Neuronal stem cell (in vitro differentiated cells): Measurements from ENCODE around the gene FHIP1B.

Source experiments
- DNase-seq: peaks from one replicate; pipeline ENCODE4 v3.0.0-alpha.2; 2013; ENCODE audit warnings: low spot score
- H2AFZ ChIP-seq: one replicate; pipeline ENCODE4 v1.6.1; 2013; ENCODE audit warnings: mild to moderate bottlenecking, low read length, inconsistent platforms
- H2AK5ac ChIP-seq: 2 replicates; pipeline ENCODE4 v1.6.1; 2013; ENCODE audit warnings: low read depth, mild to moderate bottlenecking, inconsistent platforms, low read length, moderate library complexity, mixed read lengths
- H2BK120ac ChIP-seq: 2 replicates; pipeline ENCODE4 v1.6.1; 2013; ENCODE audit warnings: low read depth, mild to moderate bottlenecking, inconsistent platforms, low read length, moderate library complexity, mixed read lengths
- H2BK12ac ChIP-seq: one replicate; pipeline ENCODE4 v1.6.1; 2013; ENCODE audit warnings: low read length, inconsistent platforms
- H2BK15ac ChIP-seq: 2 replicates; pipeline ENCODE4 v1.6.1; 2013; ENCODE audit warnings: mild to moderate bottlenecking, low read length, inconsistent platforms, mixed read lengths
- H2BK5ac ChIP-seq: one replicate; pipeline ENCODE4 v1.6.1; 2013; ENCODE audit warnings: inconsistent platforms, mild to moderate bottlenecking, low read length, moderate library complexity
- H3K14ac ChIP-seq: one replicate; pipeline ENCODE4 v1.6.1; 2013; ENCODE audit warnings: low read length, inconsistent platforms
- H3K18ac ChIP-seq: 2 replicates; pipeline ENCODE4 v1.6.1; 2013; ENCODE audit warnings: low read length, inconsistent platforms
- H3K23ac ChIP-seq: 2 replicates; pipeline ENCODE4 v1.6.1; 2013; ENCODE audit warnings: low read depth, mild to moderate bottlenecking, mixed read lengths, low read length, inconsistent platforms; ENCODE audit not compliant: poor library complexity
- H3K27ac ChIP-seq: replicated peaks from 3 replicates; pipeline ENCODE4 v1.5.1; 2013; ENCODE audit warnings: low read length, inconsistent platforms
- H3K27me3 ChIP-seq, 3 experiments: 2 replicates each; pipeline ENCODE4 v1.6.1; 2013; ENCODE audit warnings: low read length in 3 of 3, mild to moderate bottlenecking in 2 of 3, inconsistent platforms in 1 of 3, low read depth in 1 of 3, mixed read lengths in 1 of 3, moderate library complexity in 1 of 3; ENCODE audit not compliant: control insufficient read depth in 3 of 3, insufficient read depth in 3 of 3
- H3K36me3 ChIP-seq, 2 donors: replicated peaks in 1 of 2; 2 replicates each; pipeline ENCODE4 v1.6.1; 2013; ENCODE audit warnings: low read length in 2 of 2; ENCODE audit not compliant: control insufficient read depth in 2 of 2, insufficient read depth in 2 of 2
- H3K4ac ChIP-seq: 2 replicates; pipeline ENCODE4 v1.6.1; 2013; ENCODE audit warnings: inconsistent platforms, mild to moderate bottlenecking, low read length, moderate library complexity
- H3K4me1 ChIP-seq, 2 donors: 1 replicate in 1 of 2; 2 replicates in 1 of 2; pipeline ENCODE4 v1.6.1; 2013; ENCODE audit warnings: low read length in 2 of 2, low read depth in 1 of 2; ENCODE audit not compliant: control insufficient read depth in 2 of 2, insufficient read depth in 1 of 2
- H3K4me2 ChIP-seq: one replicate; pipeline ENCODE4 v1.6.1; 2013; ENCODE audit warnings: mild to moderate bottlenecking, low read length, inconsistent platforms; ENCODE audit not compliant: insufficient read depth, poor library complexity, severe bottlenecking
- H3K4me3 ChIP-seq, 2 donors: 2 replicates each; pipeline ENCODE4 v1.5.1; 2013; ENCODE audit warnings: low read length in 2 of 2, mild to moderate bottlenecking in 2 of 2, inconsistent platforms in 1 of 2, moderate library complexity in 1 of 2
- H3K79me1 ChIP-seq: one replicate; pipeline ENCODE4 v1.6.1; 2013; ENCODE audit warnings: low read depth, mild to moderate bottlenecking, inconsistent platforms, low read length, moderate library complexity
- H3K9ac ChIP-seq: one replicate; pipeline ENCODE4 v1.6.1; 2013; ENCODE audit warnings: mild to moderate bottlenecking, low read depth, low read length, inconsistent platforms; ENCODE audit not compliant: poor library complexity
- H3K9me3 ChIP-seq, 2 donors: replicated peaks in 1 of 2; 2 replicates each; pipeline versions ENCODE3 to v1.6.1; 2013; ENCODE audit warnings: low read length in 2 of 2, mild to moderate bottlenecking in 2 of 2, inconsistent platforms in 1 of 2, low read depth in 1 of 2, mixed read lengths in 1 of 2, moderate library complexity in 1 of 2; ENCODE audit not compliant: control insufficient read depth in 2 of 2, insufficient read depth in 1 of 2
- H4K8ac ChIP-seq: one replicate; pipeline ENCODE4 v1.6.1; 2013; ENCODE audit warnings: low read depth, mild to moderate bottlenecking, inconsistent platforms, low read length, moderate library complexity
- H4K91ac ChIP-seq: one replicate; pipeline ENCODE4 v1.6.1; 2013; ENCODE audit warnings: low read length, low read depth, mild to moderate bottlenecking, inconsistent platforms; ENCODE audit not compliant: poor library complexity
- WGBS, 2 donors: extraction: QIAGEN DNeasy Blood & Tissue Kit; methylation state at CpG; one replicate each; pipeline ENCODE4 v1.1.7; 2013; ENCODE audit warnings: missing lambda C conversion rate in 2 of 2, mixed read lengths in 1 of 2; ENCODE audit not compliant: insufficient read length in 2 of 2, insufficient replicate concordance in 1 of 2; ENCODE audit errors: extremely low coverage in 2 of 2; 5-methylcytosine and 5-hydroxymethylcytosine counted together

Gene FHIP1B

GRCh38 chr11:6223854-6224253 lies 10.6 kb downstream of the FHIP1B start:
- Histone ChIP-seq H3K79me1 (peaks cover 6% of the 10 kb centered on the region), H3K27me3 (no peaks in the 10 kb centered on the region), H3K4me1 (no peaks in the 10 kb centered on the region), H3K4ac (no peak overlapping the region), H3K27ac (no peak overlapping the region), H3K4me2 (no peak overlapping the region), H2BK120ac (no peak overlapping the region), H2AFZ (no peak overlapping the region), H2BK5ac (no peak overlapping the region), H3K23ac (no peak overlapping the region), H3K36me3 (peaks cover 22 to 59% of the 10 kb centered on the region in 2 donors), H4K8ac (no peak overlapping the region), H3K14ac (no peak overlapping the region), H3K4me3 (no peak overlapping the region), H2BK15ac (no peak overlapping the region), H3K9ac (peak overlapping the region; percentile 47), H2AK5ac (no peak overlapping the region), H3K18ac (no peak overlapping the region), H3K9me3 (no peaks in the 10 kb centered on the region), H2BK12ac (no peak overlapping the region), H4K91ac (no peak overlapping the region)
- no peak for DNase-seq
- whole genome bisulfite sequencing, 2 donors, result no CpG with 5 or more reads among the region's 17 CpGs

DNA sequence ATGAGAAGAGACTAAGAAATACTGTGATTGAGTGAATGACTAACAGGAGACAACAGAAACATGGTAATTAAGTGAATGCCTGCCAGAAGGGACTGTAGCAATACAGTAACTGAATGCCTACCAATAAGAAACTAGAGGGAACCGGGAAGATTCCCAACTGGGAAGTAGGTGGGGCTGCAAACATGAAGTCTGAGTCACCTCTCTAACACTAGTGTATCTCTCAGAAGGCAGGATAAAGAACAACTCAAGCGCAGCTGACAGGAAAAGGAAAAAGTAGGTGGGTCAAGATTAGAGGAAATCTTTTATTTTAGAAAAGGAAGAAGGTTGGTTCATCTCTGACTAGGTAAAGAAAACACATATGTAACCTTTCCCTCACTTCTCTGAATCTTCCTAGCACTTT lies 15.1 kb downstream of the FHIP1B start:
- peaks cover 36 to 96% of the 10 kb centered on the region in 2 donors for H3K36me3 ChIP-seq
- H3K18ac ChIP-seq, result no peak overlapping the region

GRCh38 chr11:6217722-6218121 lies 16.7 kb downstream of the FHIP1B start:
- H2BK5ac ChIP-seq, result no peak overlapping the region
- H3K9me3 ChIP-seq, result no peaks in the 10 kb centered on the region
- H3K18ac ChIP-seq, result no peak overlapping the region
- no peak overlapping the region for H3K4ac ChIP-seq
- H3K14ac ChIP-seq, result no peak overlapping the region
- H2AFZ ChIP-seq, result no peak overlapping the region
- peaks cover 0 to 1% of the 10 kb centered on the region in 2 donors for H3K4me1 ChIP-seq
- no peak for DNase-seq
- no CpG with 5 or more reads among the region's 19 CpGs for WGBS, 2 donors
- no peak overlapping the region for H3K4me3 ChIP-seq
- H3K36me3 ChIP-seq, result peaks cover 31 to 96% of the 10 kb centered on the region in 2 donors
- H3K27me3 ChIP-seq, result no peaks in the 10 kb centered on the region
- no peak overlapping the region for H2AK5ac ChIP-seq
- no peak overlapping the region for H2BK120ac ChIP-seq
- H3K79me1 ChIP-seq, result peaks cover 2% of the 10 kb centered on the region
- no peak overlapping the region for H4K8ac ChIP-seq
- H3K4me2 ChIP-seq, result no peak overlapping the region
- no peak overlapping the region for H4K91ac ChIP-seq
- H2BK12ac ChIP-seq, result no peak overlapping the region
- no peak overlapping the region for H3K9ac ChIP-seq
- no peak overlapping the region for H2BK15ac ChIP-seq
- no peak overlapping the region for H3K23ac ChIP-seq
- no peak overlapping the region for H3K27ac ChIP-seq

More for the DNA sequence above, 15.1 kb downstream of the FHIP1B start:
- Histone ChIP-seq H3K23ac (no peak overlapping the region), H2AK5ac (no peak overlapping the region), H2AFZ (no peak overlapping the region), H3K4me1 (peaks cover 0 to 1% of the 10 kb centered on the region in 2 donors), H3K4me2 (no peak overlapping the region), H4K8ac (no peak overlapping the region), H2BK5ac (no peak overlapping the region), H3K9ac (no peak overlapping the region), H2BK12ac (no peak overlapping the region), H3K9me3 (no peaks in the 10 kb centered on the region), H3K14ac (no peak overlapping the region), H2BK15ac (no peak overlapping the region), H2BK120ac (no peak overlapping the region), H3K79me1 (peaks cover 6% of the 10 kb centered on the region), H4K91ac (no peak overlapping the region), H3K27me3 (no peaks in the 10 kb centered on the region), H3K4ac (no peak overlapping the region), H3K27ac (no peak overlapping the region), H3K4me3 (no peak overlapping the region)
- WGBS, 2 donors, result no CpG with 5 or more reads among the region's 2 CpGs
- DNase-seq, result no peak

DNA sequence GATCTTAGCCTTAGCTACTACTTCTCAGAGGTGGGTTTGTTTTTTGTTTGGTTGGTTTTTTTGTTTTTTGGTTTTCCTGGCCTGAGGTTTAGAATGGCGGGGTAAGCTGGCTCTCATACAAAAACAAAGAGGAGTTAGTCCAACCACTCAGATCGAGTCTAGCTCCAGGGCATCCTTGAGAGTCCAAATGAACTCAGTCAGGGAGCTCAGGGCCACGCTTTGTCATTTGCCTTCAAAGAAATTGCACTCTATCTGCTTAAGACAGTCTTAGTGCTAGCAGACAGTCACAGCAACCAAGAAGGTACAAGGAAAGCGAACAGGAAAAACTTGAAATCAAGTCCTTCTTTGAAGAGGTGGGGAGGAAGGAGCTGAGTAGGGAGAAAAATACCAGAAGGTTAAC lies 17.9 kb downstream of the FHIP1B start:
- H3K9ac ChIP-seq, result no peak overlapping the region
- H4K8ac ChIP-seq, result no peak overlapping the region
- no peak overlapping the region for H2BK12ac ChIP-seq
- no peak overlapping the region for H3K23ac ChIP-seq
- H3K4me3 ChIP-seq, result no peak overlapping the region
- H2BK120ac ChIP-seq, result no peak overlapping the region
- H3K14ac ChIP-seq, result no peak overlapping the region
- H3K4me1 ChIP-seq, result peaks cover 0 to 1% of the 10 kb centered on the region in 2 donors
- no peak overlapping the region for H3K27ac ChIP-seq
- no peaks in the 10 kb centered on the region for H3K79me1 ChIP-seq
- no CpG with 5 or more reads among the region's 4 CpGs for WGBS, 2 donors
- no peak overlapping the region for H3K18ac ChIP-seq
- no peak overlapping the region for H2BK5ac ChIP-seq
- no peak overlapping the region for H2AK5ac ChIP-seq
- H3K4me2 ChIP-seq, result no peak overlapping the region
- H2AFZ ChIP-seq, result no peak overlapping the region
- H3K36me3 ChIP-seq, result peaks cover 25 to 96% of the 10 kb centered on the region in 2 donors
- H4K91ac ChIP-seq, result no peak overlapping the region
- no peaks in the 10 kb centered on the region for H3K27me3 ChIP-seq
- no peak overlapping the region for H2BK15ac ChIP-seq
- no peak overlapping the region for H3K4ac ChIP-seq
- no peaks in the 10 kb centered on the region for H3K9me3 ChIP-seq
- DNase-seq, result no peak
